ENCODE data around the gene FAM78A.

Gene FAM78A

DNA sequence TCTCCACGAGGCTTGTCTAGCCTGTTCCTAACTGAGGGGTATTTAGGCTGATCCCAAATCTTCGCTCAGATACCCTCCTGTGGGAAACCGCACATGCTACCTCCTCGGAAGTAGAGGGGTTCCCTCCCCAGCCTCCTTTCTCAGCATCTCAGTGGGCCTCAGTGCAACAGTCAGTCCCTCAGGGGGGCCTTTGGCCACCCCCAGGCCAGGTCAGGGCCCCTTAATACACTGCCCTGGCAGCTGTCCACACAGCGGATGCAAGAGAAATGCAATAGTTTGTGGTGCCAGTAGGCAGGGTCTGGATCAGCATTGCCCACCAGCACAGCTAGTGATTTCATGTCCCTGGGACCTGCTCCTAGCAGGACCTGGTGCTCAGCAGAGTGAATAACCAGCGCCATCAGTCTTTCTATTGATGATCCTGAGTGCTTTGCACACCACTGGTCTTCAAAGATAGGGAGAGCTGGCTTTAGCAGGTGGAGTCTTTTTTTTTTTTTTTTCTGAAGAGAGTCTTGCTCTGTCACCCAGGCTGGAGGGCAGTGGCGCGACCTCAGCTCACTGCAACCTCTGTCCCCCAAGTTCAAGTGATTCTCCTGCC, 20.7 kb upstream of the FAM78A start:
- DNase-seq, result peak; percentile 53 to 80
- no peak for TF ChIP-seq POLR2A (IDR thresholded peaks at IDR 0.05; ENCODE audit: low read length)
- TF ChIP-seq GATA1 (IDR thresholded peaks at IDR 0.05; ENCODE audit: low read depth, low read length), result no peak

DNA sequence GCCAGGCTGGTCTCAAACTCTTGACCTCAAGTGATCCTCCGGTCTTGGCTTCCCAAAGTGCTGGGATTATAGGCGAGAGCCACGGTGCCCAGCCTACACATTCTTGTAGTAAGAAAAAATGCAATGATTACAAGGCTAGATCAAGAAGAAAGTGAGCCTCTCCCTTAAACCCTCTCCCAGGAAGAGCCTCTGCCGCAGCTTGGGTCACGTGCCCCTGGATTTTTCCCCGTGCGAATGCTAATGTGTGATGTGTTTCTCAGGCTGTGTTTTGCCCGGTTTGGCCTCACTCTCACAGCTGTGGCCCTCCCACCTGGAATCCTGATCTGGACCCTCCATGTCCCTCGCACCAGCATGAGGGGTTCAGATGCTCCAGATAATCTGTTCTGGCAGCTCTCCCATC, 20.1 kb upstream of the FAM78A start:
- TF ChIP-seq POLR2A (IDR thresholded peaks at IDR 0.05; ENCODE audit: low read length), result no peak
- TF ChIP-seq GATA1 (IDR thresholded peaks at IDR 0.05; ENCODE audit: low read depth, low read length), result no peak
- no peak for DNase-seq

- DNase-seq, result no peak
Measured at GRCh38 chr9:131292937-131293336, 16.6 kb upstream of the FAM78A start.

GRCh38 chr9:131291795-131292315, 15.5 kb upstream of the FAM78A start:
- no peak for DNase-seq
- TF ChIP-seq GATA1 (IDR thresholded peaks at IDR 0.05; ENCODE audit: low read depth, low read length) (no peak), POLR2A (IDR thresholded peaks at IDR 0.05; ENCODE audit: low read length) (no peak)

More at GRCh38 chr9:131292937-131293336, 16.6 kb upstream of the FAM78A start:
- no peak for TF ChIP-seq POLR2A (IDR thresholded peaks at IDR 0.05; ENCODE audit: low read length)
- TF ChIP-seq GATA1 (IDR thresholded peaks at IDR 0.05; ENCODE audit: low read depth, low read length), result no peak

DNA sequence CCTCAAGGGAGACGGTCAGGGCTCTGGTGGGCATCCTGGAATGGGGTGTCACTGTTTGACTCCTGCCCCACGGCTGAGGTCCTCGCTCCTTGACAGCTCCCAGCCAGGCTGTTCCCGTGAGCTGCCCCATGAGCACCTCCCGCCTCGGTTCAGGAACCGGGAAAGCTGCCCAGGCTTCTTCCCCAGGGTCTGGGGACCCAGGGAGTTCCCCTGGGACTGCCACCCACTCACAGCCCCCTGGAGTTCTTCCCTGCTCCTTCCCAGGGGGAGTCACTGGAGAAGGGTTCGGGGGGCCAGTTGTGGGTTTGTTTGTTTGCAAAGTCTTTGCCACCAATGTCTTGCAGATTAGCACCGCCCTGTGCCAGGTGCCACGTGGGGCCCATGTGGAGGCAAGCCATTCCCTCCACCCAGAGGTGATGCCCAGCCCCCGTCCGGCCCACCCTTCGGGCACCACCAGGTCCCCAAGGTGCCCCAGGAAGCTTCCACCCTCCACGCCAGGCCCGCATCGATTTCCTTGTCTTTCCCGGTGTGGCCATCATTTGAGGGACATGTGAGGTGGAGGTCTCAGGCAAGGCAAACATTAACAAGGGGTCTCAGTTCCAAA, 14.6 kb upstream of the FAM78A start:
- no peak for DNase-seq
- no peak for TF ChIP-seq POLR2A (IDR thresholded peaks at IDR 0.05; ENCODE audit: low read length)
- no peak for TF ChIP-seq GATA1 (IDR thresholded peaks at IDR 0.05; ENCODE audit: low read depth, low read length)

DNA sequence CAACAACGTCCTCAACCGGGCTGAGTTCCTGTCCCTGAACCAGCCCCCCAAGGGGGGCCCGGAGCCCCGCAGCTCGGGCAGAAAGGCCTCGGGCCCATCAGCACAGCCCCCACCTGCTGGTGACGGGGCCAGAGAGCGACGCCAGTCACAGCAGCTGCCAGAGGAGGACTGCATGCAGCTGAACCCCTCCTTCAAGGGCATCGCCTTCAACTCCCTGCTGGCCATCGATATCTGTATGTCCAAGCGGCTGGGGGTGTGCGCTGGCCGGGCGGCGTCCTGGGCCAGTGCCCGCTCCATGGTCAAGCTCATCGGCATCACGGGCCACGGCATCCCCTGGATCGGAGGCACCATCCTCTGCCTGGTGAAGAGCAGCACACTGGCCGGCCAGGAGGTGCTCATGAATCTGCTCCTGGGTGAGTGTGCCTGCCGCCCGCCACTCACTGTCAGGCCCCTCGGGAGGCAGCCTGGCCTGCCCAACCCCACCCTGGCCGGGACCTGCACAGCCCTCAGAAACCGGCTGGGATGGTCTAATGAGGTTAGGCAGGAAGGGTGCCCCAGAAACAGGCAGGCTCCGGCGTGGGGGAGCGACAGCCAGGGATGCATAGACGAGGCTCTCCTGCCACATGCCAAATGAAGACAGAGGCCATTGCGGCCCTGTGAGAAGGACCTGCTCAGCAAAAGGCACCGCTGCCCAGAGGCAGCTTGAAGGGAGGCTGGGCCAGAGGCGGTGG, 13.9 kb upstream of the FAM78A start:
- TF ChIP-seq GATA1 (IDR thresholded peaks at IDR 0.05; ENCODE audit: low read depth, low read length) (no peak), POLR2A (IDR thresholded peaks at IDR 0.05; ENCODE audit: low read length) (no peak)
- DNase-seq, result no peak

- TF ChIP-seq POLR2A (IDR thresholded peaks at IDR 0.05; ENCODE audit: low read length) (no peak), GATA1 (IDR thresholded peaks at IDR 0.05; ENCODE audit: low read depth, low read length) (no peak)
- peak; percentile 17 to 39 for DNase-seq
Measured at GRCh38 chr9:131289301-131290035, 13.2 kb upstream of the FAM78A start, which contains the start of gene PLPP7. PLPP7 (plus strand) TSS chr9:131289723; CDS start chr9:131289998, 275 bp downstream.

GRCh38 chr9:131288217-131288616, 11.9 kb upstream of the FAM78A start:
- no peak for DNase-seq
- TF ChIP-seq GATA1 (IDR thresholded peaks at IDR 0.05; ENCODE audit: low read depth, low read length) (no peak), POLR2A (IDR thresholded peaks at IDR 0.05; ENCODE audit: low read length) (no peak)

DNA sequence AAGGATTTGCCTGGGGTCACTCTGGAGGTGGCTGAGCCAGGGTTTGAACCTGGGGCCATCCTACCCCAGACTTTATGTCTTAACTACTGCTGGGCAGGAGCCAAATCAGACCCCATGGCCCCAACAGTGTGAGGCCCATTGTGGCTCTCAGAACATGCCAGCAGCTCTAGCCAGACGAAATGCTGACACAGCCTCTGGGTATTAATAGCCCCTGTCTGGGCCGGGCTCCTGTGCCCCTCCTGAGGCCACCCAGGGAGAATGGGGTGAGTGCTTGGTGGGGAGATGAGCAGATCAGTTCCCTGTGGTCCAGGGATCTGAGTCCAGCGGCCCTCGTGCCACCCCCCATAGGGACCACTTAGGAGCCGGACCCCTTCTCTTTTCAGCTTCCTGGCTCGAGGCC, 11.0 kb upstream of the FAM78A start:
- DNase-seq, result no peak
- no peak for TF ChIP-seq POLR2A (IDR thresholded peaks at IDR 0.05; ENCODE audit: low read length)
- no peak for TF ChIP-seq GATA1 (IDR thresholded peaks at IDR 0.05; ENCODE audit: low read depth, low read length)

DNA sequence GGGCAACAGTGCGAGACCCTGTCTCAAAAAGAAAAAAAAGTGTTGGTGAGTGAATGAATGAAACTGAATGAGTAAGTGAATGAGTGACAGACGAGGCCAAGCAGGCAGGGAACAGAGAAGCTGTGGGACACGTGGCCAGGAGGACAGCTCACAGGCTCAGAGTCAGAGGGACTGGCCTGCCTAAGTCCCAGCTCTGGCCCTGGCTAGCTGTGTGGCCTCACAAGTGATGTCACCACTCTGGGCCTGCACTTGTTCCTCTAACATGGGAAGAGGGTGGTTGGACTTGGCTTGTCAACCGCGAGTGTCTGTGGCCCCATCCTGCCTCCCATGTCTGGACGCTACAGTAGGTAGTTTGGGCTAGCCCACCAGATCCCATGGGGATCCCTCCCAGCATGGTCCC, 8.5 kb upstream of the FAM78A start:
- TF ChIP-seq POLR2A (IDR thresholded peaks at IDR 0.05; ENCODE audit: low read length), result no peak
- TF ChIP-seq GATA1 (IDR thresholded peaks at IDR 0.05; ENCODE audit: low read depth, low read length), result no peak

GRCh38 chr9:131282688-131283422, 6.5 kb upstream of the FAM78A start:
- DNase-seq, result peak; percentile 52 to 56
- TF ChIP-seq POLR2A (IDR thresholded peaks at IDR 0.05; ENCODE audit: low read length), result no peak
- TF ChIP-seq GATA1 (IDR thresholded peaks at IDR 0.05; ENCODE audit: low read depth, low read length), result no peak

More for the DNA sequence above, 8.5 kb upstream of the FAM78A start:
- no peak for DNase-seq

- no peak for DNase-seq
- TF ChIP-seq GATA1 (IDR thresholded peaks at IDR 0.05; ENCODE audit: low read depth, low read length) (no peak), POLR2A (IDR thresholded peaks at IDR 0.05; ENCODE audit: low read length) (no peak)
Measured at GRCh38 chr9:131282175-131282574, 5.9 kb upstream of the FAM78A start.

Data from erythroblast (primary cell).